Thoracic aorta (tissue), 2 donors: ENCODE results near the gene CYTL1. TPM values are rescaled to one million over a fixed set of nuclear protein-coding genes. Genes with fewer than 3 reads are reported as not detected.
A peak's percentile ranks its signal among the peaks of the same experiment; 100 is the strongest.

Experiments
- ATAC-seq: fragments of 150-250 bp; one replicate; pipeline ENCODE4 v1.8.0; 2017; ENCODE audit warnings: low read depth; ENCODE audit not compliant: insufficient number of reproducible peaks, low FRiP score
- DNase-seq: peaks from one replicate; pipeline ENCODE4 v3.0.0-alpha.2; 2020; ENCODE audit warnings: low spot score
- H3K27ac ChIP-seq, 2 donors: fragments of 200-600 bp; sonication (generic); 1 replicate in 1 of 2; 2 replicates in 1 of 2; pipeline ENCODE4 v1.5.1; 2016; ENCODE audit warnings: mild to moderate bottlenecking in 2 of 2, moderate library complexity in 2 of 2
- H3K27me3 ChIP-seq: fragments of 200-600 bp; sonication (generic); replicated peaks from 2 replicates; pipeline ENCODE4 v1.6.0; 2016; ENCODE audit warnings: mild to moderate bottlenecking; ENCODE audit not compliant: insufficient read depth
- H3K36me3 ChIP-seq: fragments of 200-600 bp; sonication (generic); one replicate; pipeline ENCODE4 v1.5.1; 2016
- H3K4me1 ChIP-seq, 2 donors: fragments of 200-600 bp; sonication (generic); 1 replicate in 1 of 2; 2 replicates in 1 of 2; pipeline versions ENCODE4 v1.5.1 to v1.6.0; 2016; ENCODE audit warnings: low read depth in 2 of 2, mild to moderate bottlenecking in 1 of 2; ENCODE audit not compliant: control insufficient read depth in 1 of 2
- H3K4me3 ChIP-seq: fragments of 200-600 bp; sonication (generic); 2 replicates; pipeline ENCODE4 v1.5.1; 2016; ENCODE audit warnings: mild to moderate bottlenecking
- H3K9me3 ChIP-seq: fragments of 200-600 bp; sonication (generic); 2 replicates; pipeline ENCODE4 v1.5.1; 2016
- total RNA-seq, 2 donors: library from RNA; depleted of rRNA; stranded (reverse); fragments of >200 nt; gene quantifications; one replicate each; pipeline versions ENCODE4 v1.1.0 to v1.2.3, GENCODE V29; 2016
- TF ChIP-seq, protein P1 (sequence below): fragments of 200-600 bp; sonication (generic); IDR thresholded peaks from one replicate; pipeline ENCODE4 v1.5.1; 2019; ENCODE audit warnings: antibody characterized with exemption

CYTL1 gene
- total RNA-seq, 2 donors from 2014 or later = 52.3 to 126 TPM

DNA sequence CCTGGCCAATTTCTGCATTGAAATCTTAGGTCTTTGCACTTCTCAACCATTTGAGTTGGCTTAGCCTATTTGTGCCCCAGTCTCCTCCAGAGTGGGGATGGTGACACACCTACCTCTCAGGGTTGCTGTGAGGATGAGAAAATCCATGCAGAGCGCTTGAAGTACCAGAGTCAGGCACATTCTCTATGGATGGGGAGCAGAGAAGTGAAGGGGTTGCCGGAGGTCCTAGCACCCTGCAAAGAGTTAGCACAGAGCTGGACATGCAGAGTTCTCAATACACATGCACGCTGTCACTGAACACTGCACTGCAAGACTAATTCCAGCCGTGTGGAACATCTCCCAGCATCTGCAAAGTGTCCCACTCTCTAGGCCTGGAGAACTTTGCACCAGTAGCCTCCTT is 29.5 kb upstream of the CYTL1 start:
- H3K27ac ChIP-seq = no peak overlapping the region
- DNase-seq (no peak), ATAC-seq (no peak)
- H3K4me1 ChIP-seq = no peaks in the 10 kb centered on the region
- H3K9me3 ChIP-seq = no peaks in the 10 kb centered on the region
- H3K4me3 ChIP-seq = no peak overlapping the region
- H3K36me3 ChIP-seq = no peaks in the 10 kb centered on the region
- H3K27me3 ChIP-seq = no peaks in the 10 kb centered on the region
- TF ChIP-seq, protein P1, sequence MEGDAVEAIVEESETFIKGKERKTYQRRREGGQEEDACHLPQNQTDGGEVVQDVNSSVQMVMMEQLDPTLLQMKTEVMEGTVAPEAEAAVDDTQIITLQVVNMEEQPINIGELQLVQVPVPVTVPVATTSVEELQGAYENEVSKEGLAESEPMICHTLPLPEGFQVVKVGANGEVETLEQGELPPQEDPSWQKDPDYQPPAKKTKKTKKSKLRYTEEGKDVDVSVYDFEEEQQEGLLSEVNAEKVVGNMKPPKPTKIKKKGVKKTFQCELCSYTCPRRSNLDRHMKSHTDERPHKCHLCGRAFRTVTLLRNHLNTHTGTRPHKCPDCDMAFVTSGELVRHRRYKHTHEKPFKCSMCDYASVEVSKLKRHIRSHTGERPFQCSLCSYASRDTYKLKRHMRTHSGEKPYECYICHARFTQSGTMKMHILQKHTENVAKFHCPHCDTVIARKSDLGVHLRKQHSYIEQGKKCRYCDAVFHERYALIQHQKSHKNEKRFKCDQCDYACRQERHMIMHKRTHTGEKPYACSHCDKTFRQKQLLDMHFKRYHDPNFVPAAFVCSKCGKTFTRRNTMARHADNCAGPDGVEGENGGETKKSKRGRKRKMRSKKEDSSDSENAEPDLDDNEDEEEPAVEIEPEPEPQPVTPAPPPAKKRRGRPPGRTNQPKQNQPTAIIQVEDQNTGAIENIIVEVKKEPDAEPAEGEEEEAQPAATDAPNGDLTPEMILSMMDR = no peak

DNA sequence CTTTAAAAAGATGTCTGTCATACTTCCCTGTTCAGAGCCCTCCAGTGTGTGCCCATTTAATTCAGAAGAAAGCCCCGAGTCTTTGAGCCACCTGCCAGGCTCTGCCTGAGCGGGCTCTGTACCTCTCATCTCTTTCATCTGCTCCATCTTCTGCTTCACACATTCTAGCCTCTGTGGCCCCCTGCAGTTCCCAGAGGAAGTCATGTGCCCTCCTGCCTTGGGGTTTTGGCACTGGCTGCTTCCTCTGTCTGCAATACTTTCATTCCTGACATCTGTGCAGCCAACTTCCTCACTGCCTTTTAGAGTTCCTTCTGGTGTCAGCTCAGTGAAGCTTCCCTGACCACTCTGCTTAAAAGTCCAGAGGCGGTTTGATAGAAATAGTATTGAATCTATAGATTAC is 25.8 kb upstream of the CYTL1 start:
- no peak overlapping the region for H3K27ac ChIP-seq
- DNase-seq = no peak
- H3K36me3 ChIP-seq = no peaks in the 10 kb centered on the region

GRCh38 chr4:5044341-5044740 is 25.1 kb upstream of the CYTL1 start:
- Histone ChIP-seq H3K27ac (no peak overlapping the region), H3K9me3 (no peaks in the 10 kb centered on the region), H3K36me3 (no peaks in the 10 kb centered on the region), H3K27me3 (no peaks in the 10 kb centered on the region), H3K4me3 (peak overlapping the region; percentile 6), H3K4me1 (no peaks in the 10 kb centered on the region)
- no peak for DNase-seq
- ATAC-seq = no peak
- TF ChIP-seq, protein P1 = no peak

More for the DNA sequence above, 25.8 kb upstream of the CYTL1 start:
- Histone ChIP-seq H3K4me3 (peak overlapping the region; percentile 4), H3K4me1 (no peaks in the 10 kb centered on the region), H3K9me3 (no peaks in the 10 kb centered on the region), H3K27me3 (no peaks in the 10 kb centered on the region)
- ATAC-seq = no peak
- TF ChIP-seq, protein P1 = no peak

GRCh38 chr4:5043579-5043978 is 24.3 kb upstream of the CYTL1 start:
- no peaks in the 10 kb centered on the region for H3K9me3 ChIP-seq
- ATAC-seq (no peak), DNase-seq (no peak)
- no peak overlapping the region for H3K27ac ChIP-seq
- H3K27me3 ChIP-seq = no peaks in the 10 kb centered on the region
- H3K4me1 ChIP-seq = peaks cover 0 to under 1% of the 10 kb centered on the region in 2 donors
- no peak overlapping the region for H3K4me3 ChIP-seq
- no peaks in the 10 kb centered on the region for H3K36me3 ChIP-seq
- TF ChIP-seq, protein P1 = no peak

DNA sequence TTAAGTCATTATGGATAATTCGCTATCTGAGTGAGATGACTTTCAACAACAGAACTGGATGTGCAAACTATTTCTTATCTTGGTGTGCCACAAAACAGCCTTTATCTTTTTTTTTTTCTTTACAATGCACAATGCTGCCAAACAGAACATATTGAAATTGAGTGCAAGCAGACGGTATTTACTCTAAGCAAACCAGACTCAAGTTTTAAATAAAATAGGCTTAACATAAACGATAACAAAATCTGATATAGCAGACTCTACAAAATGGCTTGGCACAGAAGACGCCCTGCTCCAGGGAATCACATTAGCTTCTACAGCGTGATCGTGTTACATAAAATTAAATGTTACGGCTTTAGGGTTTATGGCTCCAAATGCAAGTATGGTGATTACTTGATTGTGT is 22.4 kb upstream of the CYTL1 start:
- no peak for ATAC-seq
- no peak for DNase-seq
- H3K27ac ChIP-seq = no peak overlapping the region
- H3K36me3 ChIP-seq = no peaks in the 10 kb centered on the region
- H3K4me3 ChIP-seq = no peak overlapping the region
- no peaks in the 10 kb centered on the region for H3K9me3 ChIP-seq
- TF ChIP-seq, protein P1 = no peak
- peaks cover 10 to 17% of the 10 kb centered on the region in 2 donors for H3K4me1 ChIP-seq
- no peaks in the 10 kb centered on the region for H3K27me3 ChIP-seq
